Fibroblast of skin of right biceps (primary cell): Measurements from ENCODE around the gene SART1.
"Not testable (repeated sequence)": the region's sequence is repeated elsewhere in the genome, so short reads cannot be mapped to it uniquely, and the experiment has no call there.

Source experiments
- DNase-seq: peaks from one replicate; pipeline ENCODE4 v3.0.0-alpha.2; 2013

The SART1 gene

DNA sequence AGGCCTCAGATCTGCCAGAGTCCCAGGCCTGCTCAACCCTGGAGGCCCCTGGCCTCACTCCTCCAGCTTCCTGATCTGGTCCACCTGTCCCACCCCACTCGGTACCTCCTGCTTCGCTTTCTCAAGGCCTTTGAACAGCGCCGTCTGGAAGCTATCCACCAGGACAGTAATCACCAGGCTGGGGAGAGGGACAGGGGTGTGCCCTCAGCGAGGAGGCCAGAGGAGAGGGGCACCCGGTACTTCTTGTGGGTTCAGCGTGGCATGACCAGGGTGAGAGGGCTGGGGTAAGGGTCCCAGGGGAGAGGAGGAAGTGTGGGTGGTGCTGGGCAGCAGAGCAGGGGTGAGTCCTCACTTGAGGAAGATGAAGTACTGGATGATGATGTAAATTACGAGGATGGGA, 58.7 kb downstream of the SART1 start:
- DNase-seq, result no peak

- DNase-seq, result peak; percentile 63
Observed at GRCh38 chr11:66020618-66021357, 59.3 kb downstream of the SART1 start.

- peak; percentile 55 for DNase-seq
Observed at GRCh38 chr11:66022401-66023185, 61.1 kb downstream of the SART1 start.

DNA sequence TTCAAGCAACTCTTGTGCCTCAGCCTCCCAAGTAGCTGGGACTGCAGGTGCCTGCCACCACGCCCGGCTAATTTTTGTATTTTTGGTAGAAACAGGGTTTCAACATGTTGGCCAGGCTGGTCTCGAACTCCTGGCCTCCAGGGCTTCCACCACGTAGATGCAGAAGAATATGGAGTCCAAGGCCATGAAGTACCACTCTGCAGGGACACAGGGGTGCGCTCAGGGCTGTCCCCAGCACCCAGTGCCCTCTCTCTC, 61.6 kb downstream of the SART1 start:
- not testable (repeated sequence) for DNase-seq

DNA sequence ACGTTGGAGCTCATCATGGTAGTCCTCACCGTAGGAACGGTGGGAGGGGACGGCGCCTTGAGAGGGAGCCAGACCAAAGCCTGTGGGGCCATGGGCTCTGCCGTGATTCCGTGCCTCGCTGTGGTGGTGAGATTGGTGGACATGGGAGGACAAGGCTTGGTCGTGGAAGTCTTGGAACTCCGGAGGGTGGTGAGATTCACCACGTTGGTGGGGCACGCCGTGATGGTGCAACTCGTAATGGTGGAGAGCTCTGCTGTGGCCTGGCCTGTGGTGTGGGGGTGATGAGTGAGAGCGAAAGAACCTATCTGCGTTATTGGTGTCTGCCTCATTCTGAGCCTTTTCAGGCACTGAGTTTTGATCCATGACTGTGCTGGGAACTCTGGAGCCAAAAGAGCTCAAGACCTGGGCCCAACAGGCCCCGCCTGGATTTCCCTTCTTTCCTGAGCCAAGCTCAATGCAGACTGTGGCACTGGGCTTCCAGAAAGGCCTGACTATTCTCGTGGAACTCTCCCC, 64.5 kb downstream of the SART1 start, which contains the start of gene CATSPER1:
Gene CATSPER1 (minus strand): TSS at position 463 of the 513 bp plus-strand sequence. CDS start 100 bp downstream, at position 363.
- no peak for DNase-seq
